GM21717 (cell line): Measurements from ENCODE around the gene CTTNBP2NL.
"Not testable (repeated sequence)": the region's sequence is repeated elsewhere in the genome, so short reads cannot be mapped to it uniquely, and the experiment has no call there.

Experiments
- ATAC-seq: cut with Tn5 transposase; IDR thresholded peaks from one replicate; pipeline ENCODE4 v1.9.1; 2021; ENCODE audit warnings: mild to moderate bottlenecking, moderate library complexity; ENCODE audit not compliant: unreplicated experiment

CTTNBP2NL gene

GRCh38 chr1:112386731-112387346 lies 9.2 kb upstream of the CTTNBP2NL start:
- ATAC-seq = no peak

DNA sequence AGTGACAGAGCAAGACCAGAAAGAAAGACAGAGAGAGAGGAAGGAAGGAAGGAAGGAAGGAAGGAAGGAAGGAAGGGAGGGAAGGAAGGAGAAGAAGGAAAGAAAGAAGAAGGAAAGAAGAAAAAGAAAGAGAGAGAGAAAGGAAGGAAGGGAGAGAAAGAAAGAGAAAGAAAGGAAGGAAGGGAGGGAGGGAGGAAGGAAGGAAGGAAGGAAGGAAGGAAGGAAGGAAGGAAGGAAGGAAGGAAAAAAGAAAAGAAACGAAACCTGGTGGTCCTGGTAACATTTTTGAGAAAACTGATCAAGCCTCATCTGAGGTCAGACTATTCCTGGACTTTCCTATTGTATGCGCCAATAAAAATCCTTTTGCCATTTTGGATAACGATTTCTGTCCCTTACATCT lies 8.2 kb upstream of the CTTNBP2NL start:
- ATAC-seq = no peak

- ATAC-seq = no peak
Measured at GRCh38 chr1:112388436-112388835, 7.6 kb upstream of the CTTNBP2NL start.

DNA sequence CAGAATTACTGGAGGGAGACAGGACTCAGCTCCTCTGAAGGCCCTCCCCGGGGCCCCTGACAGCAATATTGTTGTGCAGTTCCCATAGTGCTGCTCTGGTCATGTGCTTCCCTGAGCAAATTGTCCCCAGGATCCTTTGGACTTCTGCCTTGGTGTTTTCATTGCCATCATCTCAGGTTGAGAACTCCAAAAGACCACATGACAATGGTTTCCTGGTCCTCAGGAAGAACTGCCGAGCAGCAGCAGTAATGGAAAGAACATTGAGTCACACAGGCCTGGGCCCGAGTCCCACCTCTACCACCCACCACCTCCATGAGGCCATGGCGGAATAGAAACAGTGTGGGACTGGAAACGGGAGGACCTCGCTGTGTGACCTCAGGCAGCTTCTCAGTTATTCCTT lies 6.3 kb upstream of the CTTNBP2NL start:
- no peak for ATAC-seq

DNA sequence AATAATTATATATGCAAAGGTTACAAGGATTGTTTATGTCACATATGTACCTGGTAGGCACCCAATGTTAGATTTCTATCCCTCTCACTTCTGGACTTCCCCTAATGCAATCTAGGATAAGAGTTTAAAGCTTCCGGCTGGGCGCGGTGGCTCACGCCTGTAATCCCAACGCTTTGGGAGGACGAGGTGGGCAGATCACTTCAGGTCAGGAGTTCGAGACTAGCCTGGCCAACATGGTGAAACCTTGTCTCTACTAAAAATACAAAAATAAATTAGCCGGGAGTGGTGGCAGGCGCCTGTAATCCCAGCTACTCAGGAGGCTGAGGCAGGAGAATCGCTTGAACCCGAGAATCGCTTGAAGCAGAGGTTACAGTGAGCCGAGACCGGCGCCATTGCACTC lies 5.7 kb upstream of the CTTNBP2NL start:
- ATAC-seq = not testable (repeated sequence)

DNA sequence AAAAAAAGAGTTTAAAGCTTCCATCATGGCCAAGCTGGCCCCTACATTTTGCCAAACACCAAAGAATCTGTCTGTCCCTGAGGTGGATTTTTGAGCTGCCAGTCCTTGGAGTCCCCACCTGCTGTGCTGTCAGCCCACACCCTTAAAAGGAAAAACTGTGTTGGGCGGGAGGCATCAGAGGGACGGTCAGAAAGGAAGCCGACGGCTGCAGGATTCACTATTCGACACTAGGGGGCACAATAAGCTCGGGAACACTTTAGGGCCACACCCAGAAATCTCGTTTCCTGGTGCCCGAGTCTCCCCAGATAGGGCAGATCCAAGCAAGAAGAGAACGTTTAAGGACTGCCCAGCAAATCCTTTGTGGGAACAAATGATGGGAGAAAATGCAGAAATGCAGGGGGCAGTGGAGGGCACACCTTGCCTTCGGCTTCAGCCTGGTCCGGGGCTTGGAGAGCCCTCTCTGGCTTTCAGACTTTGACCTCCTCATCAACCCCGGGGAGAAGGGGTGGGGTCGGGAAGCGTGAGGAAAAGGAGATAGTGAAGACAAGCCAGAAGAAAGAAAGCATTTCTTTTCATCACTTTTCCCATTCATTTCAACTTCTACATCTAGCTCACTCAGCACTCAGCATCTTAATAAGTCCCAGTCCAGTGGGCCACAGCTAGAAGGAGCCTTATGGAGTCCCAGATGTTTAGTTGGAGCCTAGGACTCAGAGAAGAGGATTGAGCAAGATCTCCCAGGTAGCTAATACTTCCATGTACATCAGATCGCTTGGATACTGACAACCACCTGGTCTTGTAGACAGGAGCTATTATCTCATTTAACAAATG lies 5.0 kb upstream of the CTTNBP2NL start:
- peak; percentile 57 for ATAC-seq

GRCh38 chr1:112391603-112391940 lies 4.4 kb upstream of the CTTNBP2NL start:
- ATAC-seq = no peak

DNA sequence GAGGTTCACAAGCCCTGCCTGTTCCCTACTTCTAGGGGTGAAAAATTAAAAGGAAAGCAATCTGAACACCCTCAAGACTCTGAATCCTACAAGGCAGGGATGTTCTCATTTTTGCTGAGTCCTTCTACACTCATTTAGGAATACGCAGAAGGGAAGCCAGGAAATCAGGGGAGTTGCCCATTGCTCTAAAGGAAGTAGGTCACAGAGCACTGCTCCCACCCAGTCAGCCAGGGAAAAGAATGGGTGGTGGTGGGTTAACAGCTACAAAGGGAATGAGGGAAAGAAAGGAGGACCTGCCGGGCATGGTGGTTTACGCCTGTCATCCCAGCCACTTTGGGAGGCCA lies 2.4 kb upstream of the CTTNBP2NL start:
- ATAC-seq = no peak

- no peak for ATAC-seq
Measured at GRCh38 chr1:112394743-112395062, 1.3 kb upstream of the CTTNBP2NL start.

DNA sequence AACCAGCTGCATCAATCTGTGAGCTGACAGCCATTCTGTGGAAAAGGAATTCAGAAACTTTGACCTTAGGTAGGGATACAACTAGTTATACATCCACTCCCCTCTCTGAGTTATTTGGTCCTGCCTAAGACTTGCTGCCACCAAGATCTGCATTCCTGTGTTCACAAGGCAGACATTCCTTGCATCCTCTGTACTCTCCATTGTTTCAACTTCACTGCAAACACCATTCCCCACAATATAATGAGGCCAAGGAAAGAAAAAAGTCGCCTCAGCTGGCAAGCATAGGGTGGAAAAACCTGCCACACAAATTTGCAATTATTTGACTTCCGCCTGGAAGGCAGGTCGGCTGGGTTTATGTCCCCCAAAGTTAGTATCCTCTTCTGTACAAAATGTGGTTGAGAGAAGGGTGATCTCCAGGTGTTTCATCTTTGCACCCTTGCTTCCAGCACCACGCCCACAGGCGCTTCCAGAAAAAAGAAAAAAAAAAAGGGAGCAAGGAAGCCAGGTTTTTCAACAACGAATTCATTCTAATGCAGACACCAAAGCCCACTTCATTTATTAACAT lies 676 bp upstream of the CTTNBP2NL start:
- ATAC-seq = no peak

GRCh38 chr1:112396653-112397471 lies 848 bp downstream of the CTTNBP2NL start:
- no peak for ATAC-seq

DNA sequence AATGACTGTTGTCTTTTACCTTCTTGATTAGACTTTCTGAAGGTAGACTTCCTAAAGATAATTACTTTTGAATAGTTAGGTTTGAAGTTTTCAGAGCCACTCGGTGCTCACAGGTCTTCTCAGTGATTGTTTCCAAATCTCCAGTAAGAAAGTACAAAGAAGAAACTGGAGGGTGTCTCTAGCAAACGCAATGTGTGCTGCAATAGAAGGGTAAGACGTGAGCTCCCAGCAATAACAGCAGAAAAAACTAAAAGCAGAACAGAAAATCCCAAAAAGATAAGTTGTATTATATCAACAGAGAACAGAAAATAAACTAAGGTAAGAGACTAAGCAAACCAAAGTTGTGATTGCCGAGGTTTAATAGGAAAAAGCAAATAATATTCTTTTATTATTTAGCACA lies 1.8 kb downstream of the CTTNBP2NL start:
- ATAC-seq = no peak

GRCh38 chr1:112399456-112399855 lies 3.4 kb downstream of the CTTNBP2NL start:
- ATAC-seq = no peak

- ATAC-seq = not testable (repeated sequence)
Measured at GRCh38 chr1:112400706-112401105, 4.7 kb downstream of the CTTNBP2NL start.

DNA sequence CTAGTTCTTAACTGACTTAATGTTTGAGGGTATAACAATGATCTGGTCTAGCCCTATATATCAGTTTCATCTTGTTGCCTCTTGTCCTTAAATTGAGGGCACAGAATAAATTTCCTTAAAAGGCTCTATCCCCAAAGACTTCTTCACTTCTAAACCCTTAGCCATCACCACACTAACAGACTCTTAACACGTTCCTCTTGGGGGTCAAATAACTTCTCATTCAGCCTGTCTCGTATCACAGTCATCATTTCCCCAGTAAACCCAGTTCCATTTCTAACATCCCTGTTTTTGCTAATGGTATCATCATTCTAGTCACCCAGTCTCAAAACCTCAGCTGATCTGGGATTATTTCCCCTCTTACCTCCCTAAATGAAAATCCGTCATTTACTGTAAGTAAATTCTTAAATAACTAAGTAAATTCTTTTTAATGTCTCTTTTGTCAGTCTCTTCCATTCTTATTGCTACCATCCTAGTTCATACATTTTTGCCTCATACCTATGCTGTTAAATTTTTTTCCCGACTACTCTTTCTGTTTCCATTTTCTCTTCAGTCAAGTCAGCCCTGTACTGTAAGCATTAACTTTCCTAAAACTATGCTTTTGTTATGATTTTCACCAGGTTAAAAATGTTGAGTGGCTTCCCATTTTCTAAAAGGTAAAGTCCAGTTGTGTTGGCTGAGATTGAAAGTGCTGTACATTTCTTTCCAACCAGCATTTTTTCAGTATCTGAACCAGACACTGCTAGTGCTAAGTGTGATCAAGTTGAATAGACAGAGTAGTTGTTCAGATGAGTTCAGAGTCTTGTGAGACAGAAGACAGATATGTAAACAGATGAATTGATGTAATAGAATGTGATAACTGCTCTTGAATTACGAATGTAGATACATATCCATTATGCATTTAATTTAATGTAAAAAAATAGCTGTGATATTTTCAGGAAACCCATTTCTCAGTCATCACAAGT lies 6.9 kb downstream of the CTTNBP2NL start:
- ATAC-seq = no peak

DNA sequence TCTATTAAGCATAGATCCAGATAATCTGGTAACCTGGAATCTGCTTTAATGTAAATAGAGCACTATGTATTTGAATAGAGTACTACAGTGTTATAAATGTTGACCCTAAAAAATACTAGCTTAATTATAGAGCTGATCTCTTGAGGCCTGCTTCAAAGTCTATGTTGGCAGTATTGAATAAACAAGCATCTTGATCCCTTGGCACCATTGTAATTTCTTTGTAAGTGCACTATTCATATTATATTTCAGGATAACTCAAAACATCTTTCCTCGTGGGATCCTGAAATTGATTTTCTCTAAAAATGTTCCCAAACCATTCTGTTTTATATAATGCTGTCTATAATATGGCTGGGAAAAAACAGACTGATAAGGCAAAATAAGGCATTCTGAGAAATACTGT lies 10.8 kb downstream of the CTTNBP2NL start:
- no peak for ATAC-seq

- no peak for ATAC-seq
Measured at GRCh38 chr1:112409414-112409813, 13.4 kb downstream of the CTTNBP2NL start.

- ATAC-seq = no peak
Measured at GRCh38 chr1:112410673-112411072, 14.7 kb downstream of the CTTNBP2NL start.

DNA sequence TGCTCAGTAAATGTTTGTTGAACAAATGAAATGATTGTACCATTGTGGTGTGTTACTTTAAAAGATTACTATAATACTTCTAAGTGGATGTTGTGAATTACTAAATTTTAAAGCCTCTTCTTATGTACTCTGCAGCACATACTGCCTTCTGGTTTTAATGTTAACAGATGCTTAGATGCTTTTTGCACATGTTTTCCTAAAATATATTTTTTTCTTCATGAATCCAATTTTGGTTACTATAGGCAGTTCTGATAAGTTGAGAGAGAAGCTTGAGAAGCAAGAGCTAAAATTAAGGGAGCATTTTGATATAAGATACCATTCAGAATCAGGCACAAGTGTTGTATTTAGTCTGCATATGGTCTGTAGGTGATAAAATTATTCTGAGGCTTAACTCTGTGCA lies 21.3 kb downstream of the CTTNBP2NL start:
- no peak for ATAC-seq

DNA sequence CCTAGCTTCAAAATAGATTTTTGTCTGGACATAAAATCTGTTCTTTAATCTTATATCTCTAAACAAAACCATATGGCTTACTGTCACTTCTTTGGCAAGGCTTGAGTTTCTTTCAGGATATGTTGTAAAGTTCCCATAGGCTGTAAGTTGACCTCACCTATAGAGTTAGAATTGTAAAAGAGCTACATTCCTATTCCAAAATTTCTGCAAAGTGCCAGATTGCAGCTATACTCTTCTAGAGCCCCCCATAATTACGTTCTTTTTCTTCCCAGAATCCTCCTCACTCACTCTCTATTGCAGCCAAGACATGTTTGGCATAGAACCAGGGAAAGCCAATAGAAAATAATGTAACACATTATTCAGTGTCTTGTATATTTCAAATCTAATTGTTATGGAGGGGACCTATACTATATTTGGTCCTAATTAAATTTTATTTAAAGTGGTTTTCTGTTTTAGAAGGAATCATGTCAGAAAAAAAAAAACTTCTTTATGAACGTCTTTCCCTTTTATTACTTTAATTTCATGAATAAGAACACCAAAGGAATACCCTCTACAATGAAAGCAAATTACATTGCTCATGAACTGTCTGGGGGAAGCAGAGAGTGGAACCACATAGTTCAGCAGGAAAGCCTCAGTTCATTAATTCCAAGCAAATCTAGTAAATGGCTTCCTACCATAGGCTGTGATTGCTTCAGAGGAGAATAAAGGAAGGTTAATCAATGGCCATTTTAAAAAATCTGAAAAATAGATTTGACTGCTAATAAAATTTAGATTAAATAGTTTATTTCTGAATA lies 22.3 kb downstream of the CTTNBP2NL start:
- ATAC-seq = no peak
